Calu3 (cell line): ENCODE data around the gene WDR90. TPM values are rescaled to one million over a fixed set of nuclear protein-coding genes. Genes with fewer than 3 reads are reported as not detected.

ENCODE experiments used
- BruUV-seq: library from RNA; stranded (reverse); fragments of 400-500 nt; replicated peaks from 2 replicates; lab custom pipeline; 2021; lab: Mats Ljungman, UMichigan
- CTCF ChIA-PET: fragments of 300-600 bp; sonication (Branson Sonifier 250); formaldehyde crosslinking; loops from one replicate; lab custom pipeline; 2022; ENCODE audit warnings: antibody characterized with exemption; lab: Charles Lee
- DNase-seq: peaks from one replicate; pipeline ENCODE4 v3.0.0; 2022
- H3K27ac Mint-ChIP-seq: one replicate; pipeline ENCODE4 v1.8.0; 2022; ENCODE audit warnings: mixed read lengths; ENCODE audit not compliant: unreplicated experiment
- H3K27me3 Mint-ChIP-seq: one replicate; pipeline ENCODE4 v1.8.0; 2022; ENCODE audit warnings: mixed read lengths; ENCODE audit not compliant: unreplicated experiment
- H3K36me3 Mint-ChIP-seq: one replicate; pipeline ENCODE4 v1.8.0; 2022; ENCODE audit warnings: mild to moderate bottlenecking, moderate library complexity, mixed read lengths; ENCODE audit not compliant: insufficient read depth, unreplicated experiment
- H3K4me1 Mint-ChIP-seq: one replicate; pipeline ENCODE4 v1.8.0; 2022; ENCODE audit warnings: mild to moderate bottlenecking, low read depth, mixed read lengths; ENCODE audit not compliant: unreplicated experiment
- H3K4me3 Mint-ChIP-seq: one replicate; pipeline ENCODE4 v1.8.0; 2022; ENCODE audit warnings: mild to moderate bottlenecking, low read depth, moderate library complexity, mixed read lengths; ENCODE audit not compliant: unreplicated experiment
- H3K9me3 Mint-ChIP-seq: one replicate; pipeline ENCODE4 v1.8.0; 2022; ENCODE audit warnings: low read depth, mixed read lengths; ENCODE audit not compliant: unreplicated experiment
- CTCF ChIP-seq: fragments of 200-600 bp; IDR thresholded peaks from one replicate; pipeline ENCODE4 v1.8.0; 2022; ENCODE audit warnings: antibody characterized with exemption; ENCODE audit not compliant: unreplicated experiment
- intact Hi-C: fragments of 100-400 bp; cut with micrococcal nuclease; formaldehyde crosslinking; loops from one replicate; pipeline ENCODE4 v1.10.0; 2022; ENCODE audit not compliant: unreplicated experiment
- total RNA-seq: library from RNA; stranded (reverse); gene quantifications from 2 replicates; pipeline ENCODE4 v1.2.3, GENCODE V29; 2022

The WDR90 gene
- total RNA-seq, 1 experiment from 2014 or later = 142 TPM

DNA sequence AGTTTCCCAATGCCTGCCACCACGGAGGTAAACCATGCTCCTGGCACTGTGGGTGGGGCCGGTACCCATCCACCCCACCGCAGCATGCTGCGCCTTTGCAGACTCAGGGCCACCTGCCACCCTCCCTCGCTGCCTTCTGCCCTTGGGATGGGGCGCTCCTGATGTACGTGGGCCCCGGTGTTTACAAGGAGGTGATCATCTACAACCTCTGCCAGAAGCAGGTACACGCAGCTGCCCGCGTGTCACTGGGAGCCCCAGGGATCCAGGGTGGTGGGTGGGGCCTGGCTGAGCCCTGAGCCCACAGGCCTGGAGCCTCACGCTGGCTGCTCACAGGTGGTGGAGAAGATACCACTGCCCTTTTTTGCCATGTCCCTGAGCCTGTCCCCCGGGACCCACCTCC lies 17.4 kb downstream of the WDR90 start:
- no peak overlapping the region for H3K27ac Mint-ChIP-seq
- TF ChIP-seq CTCF = no peak
- no peak overlapping the region for H3K4me3 Mint-ChIP-seq
- peaks cover 53% of the 10 kb centered on the region for H3K36me3 Mint-ChIP-seq
- H3K9me3 Mint-ChIP-seq = no peaks in the 10 kb centered on the region
- no TSS peak for BruUV-seq
- H3K4me1 Mint-ChIP-seq = no peaks in the 10 kb centered on the region
- CTCF ChIA-PET = no interaction called here
- no peak for DNase-seq
- H3K27me3 Mint-ChIP-seq = no peaks in the 10 kb centered on the region
- intact Hi-C loops = no loop called here

DNA sequence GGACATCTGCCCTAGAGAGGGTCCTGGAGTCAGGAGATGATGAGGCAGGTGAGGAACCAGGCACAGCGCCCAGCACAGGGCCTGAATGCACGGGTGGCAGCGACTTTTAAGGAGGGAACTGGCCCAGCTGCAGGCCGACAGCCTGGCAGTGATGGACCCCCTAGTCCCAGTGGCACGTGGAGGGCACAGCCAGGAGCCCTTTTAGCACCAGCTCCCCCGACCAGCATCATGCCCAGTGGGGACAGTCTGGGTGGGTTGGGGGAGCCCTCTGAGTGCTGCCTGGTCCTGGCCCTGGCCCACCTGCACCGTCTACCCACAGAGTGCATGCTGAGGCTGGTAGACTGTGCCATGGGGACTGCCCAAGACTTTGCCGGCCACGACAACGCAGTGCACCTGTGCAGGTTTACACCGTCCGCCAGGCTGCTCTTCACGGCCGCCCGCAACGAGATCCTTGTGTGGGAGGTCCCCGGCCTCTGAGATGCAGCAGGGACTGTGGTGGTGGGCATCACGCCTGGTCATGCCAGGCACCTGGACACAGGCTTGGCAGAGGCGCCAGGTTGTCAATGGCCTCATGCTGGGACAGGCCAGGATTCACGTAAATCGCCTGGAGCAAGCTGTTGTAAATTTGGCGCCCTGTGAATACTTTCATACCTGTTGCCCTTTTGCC lies 18.1 kb downstream of the WDR90 start:
- Mint-ChIP-seq H3K4me1 (no peaks in the 10 kb centered on the region), H3K27ac (no peak overlapping the region), H3K4me3 (peak overlapping the region; percentile 87), H3K36me3 (peaks cover 50% of the 10 kb centered on the region), H3K27me3 (no peaks in the 10 kb centered on the region), H3K9me3 (no peaks in the 10 kb centered on the region)
- intact Hi-C loops = no loop called here
- no peak for DNase-seq
- BruUV-seq = no TSS peak
- CTCF ChIA-PET = interaction anchor here (0.7 to 1.3 kb wide), 2 partner anchors 19 to 59 kb away, joined by 3 read pairs; partner anchors contain the start of gene HAGHL
- no peak for TF ChIP-seq CTCF

GRCh38 chr16:667780-668518 lies 18.8 kb downstream of the WDR90 start, which contains the start of gene RHOT2:
Gene RHOT2, plus strand, starts transcription at chr16:668132. Its CDS starts 68 bp downstream, at chr16:668200.
- H3K4me1 Mint-ChIP-seq = no peaks in the 10 kb centered on the region
- peak within 1 kb of the TSS; percentile 61 for H3K27ac Mint-ChIP-seq
- intact Hi-C loops = no loop called here
- DNase-seq = peak; percentile 97
- H3K9me3 Mint-ChIP-seq = no peaks in the 10 kb centered on the region
- CTCF ChIA-PET = interaction anchor here (0.5 to 1.3 kb wide), 3 partner anchors 20 to 663 kb away, joined by 3 read pairs; partner anchors contain the start of gene HAGHL
- peak within 1 kb of the TSS; percentile 87 for H3K4me3 Mint-ChIP-seq
- H3K36me3 Mint-ChIP-seq = peaks cover 46% of the 10 kb centered on the region
- H3K27me3 Mint-ChIP-seq = no peaks in the 10 kb centered on the region
- peak; percentile 83 for TF ChIP-seq CTCF
- no TSS peak for BruUV-seq

DNA sequence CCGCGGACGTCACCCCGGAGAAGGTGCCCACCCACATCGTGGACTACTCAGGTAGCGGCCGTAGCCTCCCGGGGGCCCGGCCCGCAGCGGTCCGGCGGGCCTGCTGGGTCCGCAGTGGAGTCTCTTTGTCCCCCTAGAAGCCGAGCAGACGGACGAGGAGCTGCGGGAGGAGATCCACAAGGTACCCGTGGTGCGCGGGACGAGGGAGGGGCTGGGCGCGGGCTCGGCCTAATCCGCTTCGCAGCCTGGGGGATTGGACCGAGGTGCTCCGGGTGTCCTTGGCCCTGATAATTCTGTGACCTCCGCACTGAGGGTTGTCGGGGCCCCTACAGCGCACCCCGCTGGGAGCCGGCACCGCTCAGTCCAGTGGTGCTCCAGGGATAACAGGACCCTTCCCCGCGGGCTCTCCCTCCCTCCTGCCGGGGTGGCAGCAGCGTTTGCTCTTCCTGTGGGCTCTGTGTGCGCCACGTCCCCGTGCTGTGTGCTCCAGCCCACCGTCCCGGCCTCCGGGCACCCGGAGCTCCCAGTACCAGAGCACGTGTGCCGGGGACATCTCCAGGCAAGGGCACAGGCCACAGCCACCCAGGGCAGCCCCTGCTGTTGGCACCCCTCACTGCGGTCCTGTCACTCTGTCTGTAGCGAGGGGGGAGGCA lies 19.5 kb downstream of the WDR90 start:
- Mint-ChIP-seq H3K9me3 (no peaks in the 10 kb centered on the region), H3K27ac (no peak overlapping the region), H3K27me3 (no peaks in the 10 kb centered on the region), H3K4me3 (peak overlapping the region; percentile 87), H3K4me1 (no peaks in the 10 kb centered on the region), H3K36me3 (peaks cover 51% of the 10 kb centered on the region)
- no TSS peak for BruUV-seq
- no peak for TF ChIP-seq CTCF
- no peak for DNase-seq
- intact Hi-C loops = no loop called here
- CTCF ChIA-PET = interaction anchor here (0.5 to 1.3 kb wide), 2 partner anchors 21 to 316 kb away, joined by 3 to 5 read pairs; partner anchors contain the start of gene AXIN1
